Right kidney (tissue), 1 donor: ENCODE measurements around the gene ZDHHC6.
"Not testable (repeated sequence)": the region's sequence is repeated elsewhere in the genome, so short reads cannot be mapped to it uniquely, and the experiment has no call there.

ENCODE experiments used
- DNase-seq: peaks from one replicate; pipeline ENCODE4 v3.0.0-alpha.2; 2016

ZDHHC6 gene

DNA sequence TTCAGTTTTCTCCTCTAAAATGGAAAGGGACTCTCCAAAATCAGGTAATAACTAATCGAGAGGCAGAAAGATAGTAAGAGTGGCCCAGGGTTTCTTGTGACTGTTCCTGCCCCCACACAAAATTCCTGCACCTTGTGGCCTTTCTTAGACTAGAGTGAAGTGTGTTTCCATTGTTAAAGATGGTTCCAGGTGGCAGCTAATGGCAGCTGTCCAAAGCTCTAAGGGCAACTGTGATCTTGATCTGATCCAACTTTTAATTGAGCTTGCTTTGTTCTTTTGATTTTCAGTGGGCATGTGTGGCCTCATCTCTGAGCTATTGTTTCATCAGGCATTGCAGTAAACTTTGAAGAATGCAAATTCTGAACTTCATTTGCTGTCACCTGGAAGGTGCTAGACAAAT is 53.4 kb downstream of the ZDHHC6 start:
- DNase-seq, result no peak

DNA sequence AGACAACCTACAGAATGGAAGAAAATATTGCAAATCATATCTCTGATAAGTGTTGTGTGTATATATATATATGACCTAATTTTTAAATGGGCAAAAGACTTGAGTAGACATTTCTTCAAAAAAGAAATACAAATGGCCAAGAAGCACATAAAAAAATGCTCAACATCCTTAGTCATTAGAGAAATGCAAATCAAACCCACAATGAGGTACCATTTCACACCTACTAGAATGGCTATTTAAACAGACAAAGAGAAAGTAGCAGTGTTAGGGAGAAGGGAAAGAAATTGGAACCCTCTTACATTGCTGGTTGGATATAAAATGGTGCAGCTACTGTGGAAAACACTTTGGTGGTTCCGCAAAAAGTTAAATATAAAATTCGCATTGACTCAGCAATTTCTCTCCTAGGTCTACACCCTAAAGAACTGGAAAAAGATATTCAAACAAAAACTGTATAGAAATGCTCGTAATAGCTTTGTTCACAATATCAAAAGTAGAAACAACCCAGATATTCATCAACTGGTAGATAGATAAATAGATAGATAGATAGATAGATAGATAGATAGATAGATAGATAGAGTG is 56.5 kb downstream of the ZDHHC6 start:
- no peak for DNase-seq

DNA sequence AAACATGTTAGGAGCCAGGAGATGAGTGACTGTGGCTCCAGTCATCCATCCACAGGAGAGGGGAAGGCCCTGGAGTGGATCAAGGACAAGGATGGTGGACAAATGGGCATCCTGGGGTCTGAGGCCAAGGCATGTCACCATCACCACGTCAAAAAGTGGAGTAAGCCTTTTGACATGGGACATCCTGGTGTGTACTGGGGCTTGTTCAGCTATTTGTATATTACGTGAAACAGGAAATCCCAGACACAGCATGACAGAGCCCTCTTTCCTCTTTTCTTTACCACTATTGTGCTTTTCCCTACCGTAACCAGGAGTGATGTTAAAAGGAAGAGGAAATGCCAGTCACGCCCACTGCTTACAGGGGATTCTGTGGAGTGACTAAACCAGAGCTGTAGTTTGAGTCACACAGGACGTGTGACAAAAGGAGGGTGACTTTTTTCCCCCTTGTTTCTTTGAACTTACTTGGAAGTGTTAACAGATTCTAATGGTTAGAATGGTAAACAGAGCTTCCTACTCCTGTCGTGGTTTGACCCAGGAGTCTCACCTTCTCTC is 57.4 kb downstream of the ZDHHC6 start:
- no peak for DNase-seq

DNA sequence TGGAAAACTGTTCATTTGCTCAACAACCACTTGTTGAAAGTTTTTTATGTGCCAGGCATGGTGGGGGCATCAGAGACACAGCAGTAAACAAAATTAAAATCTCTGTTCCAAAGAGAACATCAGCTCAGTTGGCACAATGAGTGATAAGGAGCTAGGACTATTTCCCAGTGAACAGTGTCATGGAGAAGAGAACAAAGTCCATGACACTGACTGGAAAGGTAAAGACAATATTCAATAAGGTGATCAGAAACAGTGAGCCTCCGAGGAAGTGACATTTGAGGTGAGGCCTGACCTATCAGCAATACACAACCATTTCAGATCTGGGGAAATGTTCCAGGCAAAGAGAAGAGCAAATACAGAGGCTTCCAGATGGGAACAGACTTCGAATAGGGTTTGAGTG is 58.2 kb downstream of the ZDHHC6 start:
- no peak for DNase-seq

DNA sequence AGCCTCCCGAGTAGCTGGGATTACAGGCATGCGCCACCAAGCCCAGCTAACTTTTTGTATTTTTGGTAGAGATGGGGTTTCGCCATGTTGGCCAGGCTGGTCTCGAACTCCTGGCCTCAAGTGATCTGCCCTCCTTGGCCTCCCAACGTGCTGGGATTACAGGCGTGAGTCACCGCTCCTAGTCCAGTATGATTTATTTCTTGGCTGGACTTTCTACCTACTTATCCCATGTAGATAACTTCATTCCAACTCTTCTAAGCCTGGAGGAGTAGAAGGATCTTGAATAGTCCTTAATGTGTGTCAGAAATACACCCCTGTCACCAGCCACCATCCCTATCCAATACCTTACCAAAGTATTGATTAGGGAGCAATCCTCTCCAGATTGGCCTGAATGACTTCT is 58.7 kb downstream of the ZDHHC6 start:
- DNase-seq, result not testable (repeated sequence)

DNA sequence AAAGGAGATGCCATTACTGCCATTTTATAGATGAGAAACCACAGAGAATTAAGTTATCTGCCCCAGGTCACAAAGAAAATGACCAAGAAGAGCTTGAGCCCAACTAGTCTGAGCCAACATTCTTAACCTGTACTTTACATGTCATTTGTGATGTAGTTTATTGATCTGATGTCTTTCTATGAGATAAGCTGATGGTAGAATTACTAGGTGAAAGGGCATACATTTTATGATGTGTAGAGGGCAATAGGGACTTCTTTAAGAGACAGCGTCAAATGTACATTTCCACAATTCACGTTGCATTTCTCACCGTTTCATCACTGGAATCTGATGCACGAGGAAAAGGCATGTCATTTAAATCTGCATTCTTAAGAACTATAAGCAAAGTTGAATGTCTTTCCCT is 61.5 kb downstream of the ZDHHC6 start:
- no peak for DNase-seq

DNA sequence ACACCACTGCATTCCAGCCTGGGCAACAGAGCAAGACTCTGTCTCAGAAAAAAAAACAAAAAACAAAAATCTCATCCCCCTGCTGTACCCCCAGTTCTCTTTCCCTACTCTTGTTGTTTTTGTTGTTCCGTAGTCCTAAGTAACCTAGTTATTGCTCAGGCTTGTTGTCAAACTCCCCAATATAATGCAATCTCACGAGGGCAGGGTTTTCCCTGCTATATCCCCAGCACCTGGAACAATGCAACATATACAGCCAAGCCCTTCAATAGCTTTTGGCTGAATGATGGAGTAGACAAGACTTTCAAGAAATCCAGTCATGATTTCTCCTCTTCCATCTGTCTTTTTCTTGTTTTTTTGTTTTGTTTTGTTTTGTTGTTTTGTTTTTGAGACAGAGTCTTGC is 62.6 kb downstream of the ZDHHC6 start:
- DNase-seq, result no peak

DNA sequence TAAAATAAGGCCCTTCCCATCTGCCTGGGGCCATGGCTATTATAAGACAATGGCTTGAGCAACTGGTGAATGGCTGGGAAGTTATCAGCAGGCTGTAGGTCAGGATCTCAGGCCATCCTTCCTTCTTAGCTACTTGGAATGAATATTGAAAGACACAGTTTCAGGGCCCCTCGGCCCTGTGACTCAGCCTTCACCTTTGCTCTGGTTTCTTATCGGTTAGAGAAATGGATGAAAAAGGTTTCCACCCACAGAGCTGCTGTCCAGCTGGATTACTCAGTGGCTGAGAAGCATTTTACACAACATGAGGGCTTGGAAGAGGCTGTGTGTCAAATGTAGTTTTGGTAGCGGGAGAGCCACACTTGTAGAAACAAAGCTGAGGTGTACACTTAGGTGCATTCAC is 63.4 kb downstream of the ZDHHC6 start:
- no peak for DNase-seq

DNA sequence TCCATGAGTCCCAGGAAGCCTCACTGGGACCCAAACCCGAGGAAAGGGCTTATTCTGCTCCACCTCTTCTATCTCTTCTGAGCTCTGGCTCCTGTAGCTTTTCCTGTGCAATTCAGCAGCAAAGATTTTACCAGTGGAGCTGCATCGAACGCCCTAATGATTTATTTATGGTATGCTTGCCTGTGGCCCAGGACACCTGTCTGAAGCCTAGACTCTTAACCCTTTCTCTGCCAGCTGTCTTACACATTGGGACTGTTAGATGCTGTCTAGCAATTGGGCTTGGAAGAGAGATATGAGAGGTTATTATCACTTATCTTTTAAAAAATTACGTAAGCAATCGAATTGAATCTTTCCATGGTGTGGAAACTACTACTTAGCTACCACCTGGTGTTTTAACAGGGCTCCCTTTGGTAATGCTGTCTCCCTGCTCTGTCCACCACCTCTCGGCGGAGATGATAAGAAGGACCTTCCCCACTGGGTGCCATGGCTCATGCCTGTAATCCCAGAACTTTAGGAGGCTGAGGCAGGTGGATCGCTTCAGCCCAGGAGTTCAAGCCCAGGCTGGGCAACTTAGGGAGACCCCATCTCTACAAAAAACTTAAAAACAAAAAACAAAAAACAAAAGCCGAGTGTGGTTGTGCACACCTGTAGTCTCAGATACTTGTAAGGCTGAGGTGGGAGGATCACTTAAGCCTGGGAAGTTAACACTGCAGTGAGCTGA is 64.0 kb downstream of the ZDHHC6 start:
- DNase-seq, result no peak
